Common myeloid progenitor, CD34-positive (primary cell): ENCODE measurements around the gene YARS1.

Source experiments
- CTCF ChIA-PET: fragments of 350-600 bp; sonication (Branson Sonifier 250); formaldehyde crosslinking; loops from one replicate; lab custom pipeline; 2021; ENCODE audit warnings: antibody characterized with exemption; lab: Charles Lee
- POLR2A ChIA-PET: fragments of 350-600 bp; sonication (Branson Sonifier 250); formaldehyde crosslinking; loops from one replicate; lab custom pipeline; 2021; ENCODE audit warnings: antibody characterized with exemption; lab: Charles Lee
- DNase-seq, 3 donors: peaks; one replicate each; pipeline versions ENCODE4 v3.0.0 to v3.0.0-alpha.2; 2013
- H3K27ac ChIP-seq, 2 experiments: 1 replicate in 1 of 2; 2 replicates in 1 of 2; pipeline ENCODE4 v1.7.0; 2013; ENCODE audit warnings: inconsistent platforms in 2 of 2, low read length in 2 of 2, mild to moderate bottlenecking in 2 of 2, low read depth in 1 of 2, moderate library complexity in 1 of 2; ENCODE audit not compliant: severe bottlenecking in 2 of 2, insufficient read depth in 1 of 2, poor library complexity in 1 of 2
- H3K27me3 ChIP-seq, 5 experiments: replicated peaks in 2 of 5; 1 replicate in 3 of 5; 2 replicates in 2 of 5; pipeline versions ENCODE4 v1.6.1 to v1.7.0; 2013; ENCODE audit warnings: low read length in 4 of 5, mild to moderate bottlenecking in 2 of 5, moderate library complexity in 2 of 5, inconsistent platforms in 1 of 5; ENCODE audit not compliant: insufficient read depth in 5 of 5, control insufficient read depth in 4 of 5
- H3K36me3 ChIP-seq, 4 experiments: 1 replicate in 2 of 4; 2 replicates in 2 of 4; pipeline versions ENCODE4 v1.6.1 to v1.7.0; 2013; ENCODE audit warnings: low read length in 3 of 4, control low read depth in 1 of 4, mild to moderate bottlenecking in 1 of 4; ENCODE audit not compliant: control insufficient read depth in 4 of 4, insufficient read depth in 4 of 4
- H3K4me1 ChIP-seq, 4 experiments: 1 replicate in 3 of 4; 2 replicates in 1 of 4; pipeline versions ENCODE4 v1.6.1 to v1.7.1; 2013; ENCODE audit warnings: low read length in 3 of 4, mild to moderate bottlenecking in 3 of 4, control low read depth in 1 of 4, inconsistent platforms in 1 of 4, moderate library complexity in 1 of 4; ENCODE audit not compliant: control insufficient read depth in 4 of 4, insufficient read depth in 4 of 4; ENCODE audit errors: control extremely low read depth in 1 of 4
- H3K4me3 ChIP-seq, 7 experiments: 1 replicate in 4 of 7; 2 replicates in 3 of 7; pipeline versions ENCODE4 v1.5.1 to v1.7.0; 2013; ENCODE audit warnings: mild to moderate bottlenecking in 7 of 7, low read length in 6 of 7, moderate library complexity in 6 of 7, inconsistent platforms in 2 of 7, low read depth in 2 of 7, control low read depth in 1 of 7; ENCODE audit not compliant: insufficient read depth in 4 of 7, control insufficient read depth in 1 of 7; ENCODE audit errors: extremely low read depth in 1 of 7
- H3K9me3 ChIP-seq, 5 experiments: 1 replicate in 4 of 5; 2 replicates in 1 of 5; pipeline versions ENCODE4 v1.6.1 to v1.7.1; 2013; ENCODE audit warnings: low read length in 4 of 5, mild to moderate bottlenecking in 2 of 5, inconsistent platforms in 1 of 5, low read depth in 1 of 5, moderate library complexity in 1 of 5; ENCODE audit not compliant: control insufficient read depth in 4 of 5, insufficient read depth in 2 of 5; ENCODE audit errors: control extremely low read depth in 1 of 5
- WGBS: methylation state at CpG from one replicate; pipeline ENCODE4 v1.1.5; 2013; ENCODE audit not compliant: insufficient coverage; 5-methylcytosine and 5-hydroxymethylcytosine counted together

YARS1 gene

DNA sequence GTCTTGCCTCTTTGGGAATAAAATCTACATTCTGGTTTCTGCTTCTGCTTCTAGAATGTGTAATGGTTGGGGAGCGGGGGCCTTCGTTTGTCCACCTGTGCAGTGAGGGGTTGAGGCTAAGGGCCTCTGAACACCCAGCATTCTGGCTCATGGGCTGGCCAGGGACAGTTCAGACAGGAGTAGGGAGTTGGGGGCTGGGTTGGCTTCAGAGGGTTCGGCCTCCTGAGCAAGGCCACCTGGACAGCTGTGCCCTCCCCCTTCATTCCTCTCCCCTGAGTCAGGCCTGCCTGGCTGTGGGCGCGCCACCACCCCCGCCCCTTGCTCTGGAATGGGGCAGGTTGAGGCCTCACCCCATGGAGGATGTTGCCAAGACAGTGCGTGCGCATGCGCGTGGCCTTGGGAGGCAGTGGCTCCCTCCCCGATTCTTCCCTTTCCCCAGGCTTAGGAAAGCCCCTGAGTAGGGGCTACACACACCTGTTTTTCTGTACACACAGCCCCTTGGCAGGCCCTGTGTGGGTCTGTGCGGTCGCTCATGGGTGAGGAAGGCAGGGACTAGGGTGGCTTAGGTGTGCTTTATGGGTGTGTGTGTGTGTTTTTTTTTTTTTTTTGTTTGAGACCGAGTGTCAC, 57.0 kb downstream of the YARS1 start:
- no peak overlapping the region for H3K4me3 ChIP-seq
- H3K4me1 ChIP-seq: peaks cover 0 to 46% (median 32%) of the 10 kb centered on the region in 4 experiments
- CTCF ChIA-PET: interaction anchor here (1.0 to 3.9 kb wide), 3 partner anchors 10 to 15 kb away, joined by 3 to 31 read pairs (median 8); no protein-coding TSS in a partner anchor
- H3K27ac ChIP-seq: no peak overlapping the region
- H3K27me3 ChIP-seq: no peaks in the 10 kb centered on the region
- H3K9me3 ChIP-seq: no peaks in the 10 kb centered on the region
- peaks cover 0 to 2% (median 0%) of the 10 kb centered on the region in 4 experiments for H3K36me3 ChIP-seq
- DNase-seq: no peak
- 94% methylated on average over 4 of the region's 14 CpGs for WGBS
- POLR2A ChIA-PET: no interaction called here

DNA sequence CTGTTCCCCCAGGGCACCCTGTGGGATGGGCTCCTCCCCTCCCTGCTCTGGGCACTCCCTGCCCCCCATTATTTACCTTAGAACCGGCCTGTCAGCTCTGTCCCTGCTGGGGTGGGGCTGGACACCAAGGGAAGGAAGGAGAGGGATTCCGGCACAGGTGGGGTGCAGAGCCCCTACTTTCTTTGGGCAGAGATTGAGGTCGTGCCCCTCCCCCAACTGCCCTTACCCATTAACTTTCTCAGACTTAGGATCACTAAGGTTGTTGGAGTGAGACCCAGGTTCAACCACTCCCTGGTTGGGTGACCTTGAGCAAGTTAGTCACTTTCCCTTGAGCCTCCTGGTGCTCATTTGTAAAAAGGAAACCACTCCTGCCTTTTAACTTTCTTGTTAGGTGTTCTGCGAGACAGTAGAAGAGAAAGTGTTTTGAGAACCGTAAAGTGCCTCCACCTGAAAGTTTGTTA, 57.6 kb downstream of the YARS1 start:
- Histone ChIP-seq H3K27me3 (no peaks in the 10 kb centered on the region), H3K9me3 (no peaks in the 10 kb centered on the region), H3K4me3 (no peak overlapping the region), H3K27ac (no peak overlapping the region), H3K4me1 (peaks cover 0 to 50% (median 35%) of the 10 kb centered on the region in 4 experiments), H3K36me3 (peaks cover 0 to 2% (median 0%) of the 10 kb centered on the region in 4 experiments)
- 75% methylated on average over 3 of the region's 5 CpGs for WGBS
- ChIA-PET POLR2A (no interaction called here), CTCF (interaction anchor here (1.0 to 1.9 kb wide), 4 partner anchors 10 to 48 kb away, joined by 3 to 15 read pairs (median 11); no protein-coding TSS in a partner anchor)
- DNase-seq: no peak

DNA sequence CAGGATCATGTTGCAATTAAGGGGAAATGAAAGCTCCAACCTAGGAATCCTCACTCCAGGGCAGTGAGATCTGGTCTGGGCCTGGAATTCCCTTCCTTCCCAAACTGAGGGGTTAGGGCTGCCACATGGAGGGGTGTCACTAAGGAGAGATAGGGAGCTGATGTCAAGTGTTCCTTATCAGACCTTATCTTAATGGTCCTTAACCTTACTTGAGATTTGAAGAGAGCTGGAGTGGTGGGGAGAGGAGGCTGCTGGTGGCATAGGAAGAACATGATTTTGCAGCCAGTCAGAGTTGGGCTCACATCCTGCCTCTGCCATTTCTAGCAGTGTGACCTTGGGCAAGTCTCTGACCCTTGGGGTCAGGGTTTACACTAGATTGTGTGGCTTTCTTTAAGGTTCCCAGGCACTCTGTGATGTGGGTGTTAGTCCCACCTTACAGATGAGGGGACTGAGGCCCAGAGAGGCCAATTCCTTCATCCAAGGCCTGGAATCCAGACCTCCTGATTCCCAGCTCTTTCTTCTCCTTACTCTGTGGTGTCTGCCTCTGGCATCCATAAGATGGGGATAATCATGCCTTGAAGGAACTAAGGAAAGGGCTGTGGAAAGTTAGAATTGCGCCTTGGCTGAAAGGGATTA, 58.2 kb downstream of the YARS1 start:
- CTCF ChIA-PET: interaction anchor here (1.0 to 1.9 kb wide), 4 partner anchors 9 to 47 kb away, joined by 3 to 15 read pairs (median 11); no protein-coding TSS in a partner anchor
- POLR2A ChIA-PET: no interaction called here
- no peak overlapping the region for H3K4me3 ChIP-seq

DNA sequence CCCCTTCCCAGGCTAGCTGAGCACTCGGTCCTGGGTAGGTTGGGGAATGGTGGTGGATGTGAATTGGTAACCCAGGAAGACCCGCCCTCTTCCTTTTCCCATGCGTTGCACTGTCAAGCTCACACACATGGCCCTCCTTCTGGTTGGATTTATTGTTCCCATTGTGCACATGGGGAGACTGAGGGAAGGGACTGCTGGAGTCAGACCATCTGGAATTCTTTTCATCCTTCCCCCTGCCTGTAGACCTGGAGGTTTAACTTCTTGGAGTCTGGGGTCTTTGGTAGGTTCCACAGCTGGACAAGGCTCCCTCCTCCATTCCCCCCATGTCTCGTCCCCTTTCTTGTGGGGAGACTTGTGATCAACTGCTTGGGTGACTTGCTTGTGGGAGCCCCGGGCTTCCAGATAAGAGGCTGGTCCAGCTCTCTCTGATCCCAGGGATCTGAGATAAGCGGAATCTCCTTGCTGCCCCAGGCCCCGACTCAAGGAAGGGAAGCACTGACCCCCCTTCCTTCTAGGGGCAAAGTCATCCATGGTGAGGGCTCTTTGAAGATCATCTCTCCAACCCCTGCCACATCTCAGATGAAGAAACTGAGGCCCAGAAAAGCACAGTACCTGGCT, 58.9 kb downstream of the YARS1 start:
- peaks cover 0 to 2% (median 0%) of the 10 kb centered on the region in 4 experiments for H3K36me3 ChIP-seq
- no peak for DNase-seq
- no peak overlapping the region for H3K4me3 ChIP-seq
- no peaks in the 10 kb centered on the region for H3K9me3 ChIP-seq
- ChIA-PET POLR2A (no interaction called here), CTCF (interaction anchor here (1.3 to 1.9 kb wide), 4 partner anchors 8 to 52 kb away, joined by 3 to 15 read pairs (median 11); no protein-coding TSS in a partner anchor)
- no peak overlapping the region for H3K27ac ChIP-seq
- peaks cover 0 to 53% (median 44%) of the 10 kb centered on the region in 4 experiments for H3K4me1 ChIP-seq
- no peaks in the 10 kb centered on the region for H3K27me3 ChIP-seq
- WGBS: 100% methylated on average over 2 of the region's 7 CpGs

More for the DNA sequence above, 58.2 kb downstream of the YARS1 start:
- no peak for DNase-seq
- Histone ChIP-seq H3K4me1 (peaks cover 0 to 51% (median 40%) of the 10 kb centered on the region in 4 experiments), H3K36me3 (peaks cover 0 to 2% (median 0%) of the 10 kb centered on the region in 4 experiments), H3K27me3 (no peaks in the 10 kb centered on the region), H3K27ac (no peak overlapping the region), H3K9me3 (no peaks in the 10 kb centered on the region)
- WGBS: 100% methylated on average over 1 of the region's 1 CpG

DNA sequence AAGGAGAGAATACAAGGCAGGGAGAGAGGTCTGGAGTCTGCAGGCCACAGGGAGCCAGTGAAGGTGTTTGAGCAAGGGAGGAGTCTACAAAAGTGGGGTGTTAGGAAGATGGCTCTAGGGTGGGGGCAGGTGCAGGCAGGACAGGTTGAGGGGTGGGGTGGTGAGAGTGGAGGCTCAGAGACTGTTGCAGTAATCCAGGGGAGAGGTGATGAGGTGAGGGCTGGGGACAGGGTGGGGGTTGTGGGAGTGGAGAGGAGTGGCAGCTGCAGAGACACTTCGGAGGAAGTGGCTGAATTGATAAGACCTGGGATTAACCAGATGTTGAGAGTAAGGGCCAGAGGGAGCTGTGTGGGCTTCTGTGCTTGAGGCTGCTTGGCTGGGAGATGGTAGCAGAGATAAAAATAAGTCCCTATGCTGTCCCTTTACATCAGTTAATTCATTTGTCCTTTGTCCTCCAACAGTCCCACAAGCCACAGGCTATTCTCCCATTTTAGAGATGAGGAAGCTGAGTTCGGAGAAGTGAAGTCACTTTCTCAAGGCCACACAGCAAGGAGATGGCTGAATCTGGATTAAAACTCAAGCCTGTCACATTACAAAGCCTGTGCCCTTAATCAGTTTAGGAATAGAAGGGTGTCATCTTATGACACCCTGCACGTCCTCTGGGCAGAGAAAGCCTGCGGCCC, 59.8 kb downstream of the YARS1 start:
- peaks cover 0 to 57% (median 45%) of the 10 kb centered on the region in 4 experiments for H3K4me1 ChIP-seq
- CTCF ChIA-PET: interaction anchor here (0.9 to 1.9 kb wide), 3 partner anchors 18 to 51 kb away, joined by 3 to 14 read pairs (median 3); no protein-coding TSS in a partner anchor
- WGBS: 79% methylated on average over 4 of the region's 4 CpGs

DNA sequence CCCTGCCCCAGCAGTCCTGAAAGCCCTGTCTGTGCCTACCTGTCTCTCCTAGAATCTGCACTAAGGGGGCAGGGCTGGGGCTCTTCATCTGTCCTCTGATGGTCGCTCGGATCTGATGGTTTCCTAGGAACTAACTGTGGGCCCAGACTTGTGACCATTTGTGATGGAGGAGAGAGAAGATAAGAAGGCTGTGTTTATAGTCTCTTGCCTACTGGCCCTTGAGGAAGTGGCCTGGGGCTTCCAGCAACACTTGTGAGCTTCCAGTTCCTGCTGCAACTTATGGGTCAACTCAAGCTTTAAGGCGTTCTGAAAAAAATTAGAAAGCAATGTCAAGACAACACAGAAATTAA, 61.4 kb downstream of the YARS1 start:
- no peak for DNase-seq
- Histone ChIP-seq H3K4me1 (peaks cover 0 to 44% (median 32%) of the 10 kb centered on the region in 4 experiments), H3K27ac (peak overlapping the region in 1 of 2 experiments; percentile 58), H3K27me3 (no peaks in the 10 kb centered on the region), H3K9me3 (no peaks in the 10 kb centered on the region), H3K36me3 (peaks cover 0 to 2% (median 0%) of the 10 kb centered on the region in 4 experiments), H3K4me3 (no peak overlapping the region)
- 79% methylated on average over 3 of the region's 3 CpGs for WGBS
- ChIA-PET POLR2A (no interaction called here), CTCF (interaction anchor here (1.5 to 1.6 kb wide), 2 partner anchors 17 to 44 kb away, joined by 5 to 9 read pairs; no protein-coding TSS in a partner anchor)

More for the DNA sequence above, 59.8 kb downstream of the YARS1 start:
- no peaks in the 10 kb centered on the region for H3K9me3 ChIP-seq
- no peak overlapping the region for H3K4me3 ChIP-seq
- no peak overlapping the region for H3K27ac ChIP-seq
- DNase-seq: peak in 1 of 3 donors; percentile 40
- H3K27me3 ChIP-seq: no peaks in the 10 kb centered on the region
- POLR2A ChIA-PET: no interaction called here
- H3K36me3 ChIP-seq: peaks cover 0 to 2% (median 0%) of the 10 kb centered on the region in 4 experiments
